Ecto neural progenitor cell (in vitro differentiated cells): ENCODE results near the gene SET.

Experiments used
- DNase-seq: peaks from one replicate; pipeline ENCODE4 v3.0.0-alpha.2; 2018; ENCODE audit warnings: low spot score

The SET gene

DNA sequence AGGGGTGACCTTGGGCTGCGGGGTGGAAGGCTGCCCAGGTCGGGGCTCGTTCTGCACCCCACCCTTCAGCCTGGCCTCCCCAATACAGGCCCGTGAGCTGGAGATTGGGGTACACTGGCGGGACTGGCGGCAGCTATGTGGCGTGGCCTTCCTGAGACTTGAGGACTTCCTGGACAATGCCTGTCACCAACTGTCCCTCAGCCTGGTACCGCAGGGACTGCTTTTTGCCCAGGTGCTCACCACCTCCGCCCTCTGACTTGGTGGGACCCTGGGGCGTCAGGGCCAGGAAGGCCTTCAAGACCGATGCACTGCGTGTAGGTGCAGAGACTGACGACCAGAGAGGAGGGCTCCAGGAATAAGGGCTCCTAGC lies 24.4 kb downstream of the SET start:
- DNase-seq: no peak

GRCh38 chr9:128713941-128714573 lies 25.0 kb downstream of the SET start:
- no peak for DNase-seq

DNA sequence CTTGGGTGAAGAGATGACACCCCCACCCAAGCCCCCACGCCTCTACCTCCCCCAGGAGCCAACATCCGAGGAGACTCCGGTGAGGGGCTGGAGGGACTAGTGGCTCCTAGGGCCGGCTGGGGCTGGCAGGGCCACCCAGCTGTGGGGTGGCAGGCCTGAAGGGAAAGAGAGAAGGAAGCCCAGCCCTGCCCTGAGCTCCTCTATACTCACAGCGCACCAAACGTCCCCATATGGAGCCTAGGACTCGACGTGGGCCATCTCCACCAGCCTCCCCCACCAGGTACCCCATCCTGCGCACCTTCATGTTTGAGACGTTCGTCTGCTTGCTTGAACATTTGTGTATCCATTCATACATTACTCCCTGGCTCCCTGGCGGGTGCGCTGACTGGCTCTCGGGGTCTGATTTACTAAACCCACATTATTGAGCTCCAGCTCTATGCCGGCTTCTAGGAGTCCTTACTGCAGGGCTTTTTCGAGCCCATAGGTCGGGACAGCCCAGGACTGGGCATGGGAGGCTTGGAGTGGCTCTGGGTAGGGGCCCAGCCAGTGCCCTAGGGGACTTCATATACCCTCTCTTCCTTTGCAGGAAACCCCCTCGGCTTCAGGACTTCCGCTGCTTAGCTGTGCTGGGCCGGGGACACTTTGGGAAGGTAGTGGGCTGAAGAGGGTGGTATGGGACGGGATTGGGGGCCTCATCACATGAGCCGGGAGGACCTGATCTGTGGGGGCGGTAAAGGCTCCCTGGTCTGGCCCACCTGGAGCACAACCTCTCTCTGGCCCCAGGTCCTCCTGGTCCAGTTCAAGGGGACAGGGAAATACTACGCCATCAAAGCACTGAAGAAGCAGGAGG lies 25.8 kb downstream of the SET start:
- no peak for DNase-seq

GRCh38 chr9:128715436-128715750 lies 26.4 kb downstream of the SET start:
- DNase-seq: no peak

DNA sequence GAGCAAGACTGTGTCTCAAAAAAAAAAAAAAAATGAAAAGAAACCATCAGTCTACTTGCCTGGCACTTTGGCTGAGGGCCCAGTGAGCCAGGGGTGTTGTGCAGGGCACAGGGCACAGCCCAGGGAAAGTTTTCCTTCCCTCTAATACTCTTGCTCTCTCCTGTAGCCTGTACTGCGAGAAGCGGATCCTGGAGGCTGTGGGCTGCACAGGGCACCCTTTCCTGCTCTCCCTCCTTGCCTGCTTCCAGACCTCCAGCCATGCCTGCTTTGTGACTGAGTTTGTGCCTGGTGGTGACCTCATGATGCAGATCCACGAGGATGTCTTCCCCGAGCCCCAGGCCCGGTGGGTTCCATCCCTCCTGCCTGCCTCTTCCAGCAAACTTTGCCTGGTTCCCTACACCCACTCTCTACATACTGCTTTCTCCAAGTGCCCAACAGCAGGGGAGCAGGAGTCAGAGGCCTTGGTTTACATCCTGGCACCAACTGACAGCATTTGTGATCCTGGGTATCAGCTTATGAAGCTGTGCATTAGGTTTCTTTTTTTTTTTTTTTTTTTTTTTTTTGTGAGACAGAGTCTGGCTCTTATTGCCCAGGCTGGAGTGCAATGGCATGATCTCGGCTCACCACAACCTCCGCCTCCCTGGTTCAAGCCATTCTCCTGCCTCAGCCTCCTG lies 27.7 kb downstream of the SET start:
- DNase-seq: no peak

GRCh38 chr9:128718047-128718446 lies 29.0 kb downstream of the SET start:
- DNase-seq: no peak

GRCh38 chr9:128718475-128718874 lies 29.5 kb downstream of the SET start:
- DNase-seq: no peak

DNA sequence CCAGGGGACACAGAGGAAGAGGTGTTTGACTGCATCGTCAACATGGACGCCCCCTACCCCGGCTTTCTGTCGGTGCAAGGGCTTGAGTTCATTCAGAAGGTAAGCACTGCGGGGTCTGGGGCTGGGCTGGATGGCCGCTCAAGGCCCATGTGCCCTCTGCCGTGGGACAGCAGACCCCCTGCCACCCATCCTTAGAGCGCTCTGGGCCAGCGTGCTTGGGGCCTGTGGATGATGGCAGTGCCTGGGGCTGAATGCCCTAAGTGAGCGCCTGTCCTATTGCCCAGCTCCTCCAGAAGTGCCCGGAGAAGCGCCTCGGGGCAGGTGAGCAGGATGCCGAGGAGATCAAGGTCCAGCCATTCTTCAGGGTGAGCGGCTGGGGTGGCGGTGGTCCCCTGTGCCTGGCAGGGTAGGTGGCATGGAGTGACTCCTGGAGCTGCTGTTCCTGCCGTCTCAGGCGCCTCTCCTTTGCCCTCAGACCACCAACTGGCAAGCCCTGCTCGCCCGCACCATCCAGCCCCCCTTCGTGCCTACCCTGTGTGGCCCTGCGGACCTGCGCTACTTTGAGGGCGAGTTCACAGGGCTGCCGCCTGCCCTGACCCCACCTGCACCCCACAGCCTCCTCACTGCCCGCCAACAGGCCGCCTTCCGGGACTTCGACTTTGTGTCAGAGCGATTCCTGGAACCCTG lies 31.0 kb downstream of the SET start:
- no peak for DNase-seq

DNA sequence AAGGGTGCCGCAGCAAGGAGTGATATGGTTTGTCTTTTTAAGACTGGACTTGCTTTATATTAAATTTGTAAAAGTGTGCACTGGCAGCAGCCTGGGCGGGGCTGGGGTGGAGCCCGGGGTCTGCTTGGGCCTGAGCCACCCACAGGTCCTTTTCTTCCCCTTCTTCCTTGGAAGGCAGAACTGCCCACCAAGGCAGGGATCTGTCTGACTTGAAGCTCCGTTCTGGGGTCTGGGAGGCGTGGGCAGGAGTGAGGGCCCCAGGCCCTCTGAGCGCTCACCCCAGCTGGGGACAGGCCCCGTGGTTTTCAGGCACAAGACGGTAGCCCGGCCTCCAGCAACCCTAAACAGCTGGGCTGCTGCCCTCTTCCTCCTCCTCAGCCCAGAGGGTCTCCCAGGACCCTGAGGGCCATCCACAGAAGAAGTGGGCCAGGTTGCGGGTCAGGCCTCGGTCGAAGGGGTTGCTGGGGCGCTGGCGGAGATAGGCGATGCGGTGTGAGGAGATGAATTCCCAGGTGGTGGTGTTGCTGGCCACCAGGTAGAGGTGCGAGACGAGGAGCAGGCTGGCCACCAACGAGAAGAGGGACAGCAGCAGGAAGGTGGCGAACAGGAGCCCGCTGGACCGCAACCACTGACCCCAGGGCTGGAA lies 31.9 kb downstream of the SET start:
- no peak for DNase-seq

DNA sequence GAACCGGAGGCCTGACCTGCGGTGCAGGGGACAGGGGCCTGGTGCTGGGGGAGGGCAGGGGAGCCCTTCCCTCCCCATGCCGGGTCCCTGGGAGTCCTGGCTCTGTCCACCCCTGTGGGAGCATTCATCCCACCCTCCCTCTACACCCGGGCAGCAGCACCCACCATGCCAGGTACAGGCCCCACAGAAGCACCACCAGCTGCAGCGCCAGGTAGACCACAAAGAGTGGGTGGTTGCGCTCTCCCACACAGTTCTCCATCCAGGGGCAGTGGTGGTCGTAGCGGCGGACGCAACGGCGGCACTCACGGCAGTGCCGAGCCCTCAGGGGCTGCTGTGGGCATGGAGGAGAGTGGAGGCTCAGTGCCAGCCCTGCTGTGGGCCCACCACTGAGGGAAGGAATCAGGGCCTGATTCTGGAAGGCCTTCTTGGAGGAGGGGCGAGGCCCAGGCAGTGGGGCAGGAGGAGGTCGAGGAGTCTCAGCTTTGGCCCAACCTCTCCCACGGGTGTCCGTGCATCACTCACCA lies 32.5 kb downstream of the SET start:
- no peak for DNase-seq

- DNase-seq: no peak
These were observed 33.6 kb downstream of the SET start for GRCh38 chr9:128722380-128723351.

DNA sequence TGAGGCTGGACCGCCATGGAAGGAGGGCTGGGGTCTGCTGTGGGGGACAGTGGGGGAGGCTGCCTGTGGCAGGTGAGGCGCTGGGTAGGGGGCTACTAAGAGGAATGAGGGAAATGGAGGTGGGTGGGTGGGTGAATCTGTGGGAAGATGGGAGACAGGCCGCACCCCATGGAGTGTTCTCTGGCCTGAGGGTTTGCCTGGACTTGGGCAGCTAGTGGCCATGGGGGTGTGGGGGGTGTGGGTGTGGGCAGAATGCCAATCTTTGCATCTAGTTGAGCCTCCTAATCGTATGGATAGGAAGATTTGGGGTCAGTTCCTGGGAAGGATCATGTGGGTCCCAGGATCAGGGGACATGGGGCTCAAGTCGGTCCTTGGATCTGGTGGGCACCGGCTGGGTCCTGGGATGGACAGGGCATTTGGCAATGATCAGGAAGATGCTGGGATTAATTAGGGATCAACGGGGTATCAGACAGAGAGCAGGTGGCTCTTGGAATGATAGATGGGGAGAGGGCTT lies 34.4 kb downstream of the SET start:
- no peak for DNase-seq

DNA sequence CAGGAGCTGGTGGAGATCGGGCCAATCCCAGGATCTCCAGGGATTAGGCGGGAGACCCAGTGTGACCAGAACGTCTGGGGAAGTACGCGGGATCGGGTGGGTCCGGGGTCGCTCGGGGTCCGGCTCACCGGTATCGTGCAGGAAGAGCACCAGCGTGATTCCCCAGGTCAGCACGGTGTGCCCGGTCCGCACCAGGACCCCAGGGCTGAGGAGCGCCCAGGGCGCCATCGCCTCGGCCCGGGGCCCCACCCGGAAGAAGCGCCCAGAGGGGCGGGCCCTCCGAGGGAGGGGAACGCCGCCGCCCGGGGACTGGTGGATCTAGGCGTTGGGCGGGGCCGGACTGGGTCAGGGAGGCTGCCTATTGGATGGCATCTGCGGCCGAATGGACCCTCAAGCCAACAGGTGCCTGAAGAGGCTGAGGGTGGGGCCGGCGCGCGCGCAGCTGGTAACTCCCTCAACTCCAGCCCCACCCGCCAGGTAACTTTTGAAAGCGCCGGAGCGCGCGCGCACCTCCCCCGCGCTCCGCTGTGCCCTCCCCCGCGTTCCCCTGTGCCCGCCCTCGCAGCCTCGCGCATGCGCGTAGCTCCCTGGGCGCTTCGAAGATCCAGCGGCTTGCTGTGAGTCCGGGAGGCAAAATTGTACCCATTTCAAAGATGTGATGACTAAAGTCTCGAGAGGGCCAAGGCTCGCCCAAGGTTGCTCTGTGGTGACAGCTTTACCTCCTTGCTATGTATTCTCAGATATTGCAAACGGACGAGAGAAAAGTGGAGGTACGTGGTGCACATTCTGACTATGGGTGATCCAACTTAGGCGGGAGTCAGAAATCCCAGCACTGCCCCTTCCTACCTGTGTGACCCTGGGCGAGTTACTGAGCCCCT lies 35.1 kb downstream of the SET start, which contains the start of gene ZDHHC12:
Gene ZDHHC12 (minus strand): TSS at position 262 of the 878 bp plus-strand sequence. CDS start 34 bp downstream, at position 228.
- peak; percentile 98 for DNase-seq

- peak; percentile 85 for DNase-seq
These were observed 35.8 kb downstream of the SET start for GRCh38 chr9:128724744-128725211.

GRCh38 chr9:128727640-128728248 lies 38.7 kb downstream of the SET start:
- DNase-seq: no peak

DNA sequence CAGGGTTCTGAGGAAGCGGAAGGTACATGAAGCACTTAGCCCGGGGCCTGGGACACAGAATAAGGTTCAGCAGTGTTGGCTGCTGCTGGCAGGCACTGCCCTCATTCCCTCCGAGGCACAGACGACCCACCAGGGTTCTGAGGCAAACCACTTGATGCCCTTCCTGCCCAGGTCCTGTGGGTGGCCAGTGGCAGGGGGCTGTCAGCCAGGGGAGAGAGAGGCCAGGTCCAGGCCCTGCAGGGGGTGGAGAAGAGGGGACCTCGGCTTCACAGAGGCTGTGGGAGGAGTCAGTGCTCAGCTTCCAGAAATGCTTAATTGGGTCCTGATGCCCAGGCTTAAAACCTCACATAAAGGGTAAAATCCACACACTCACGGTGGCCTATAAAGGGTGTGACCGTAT lies 39.3 kb downstream of the SET start:
- DNase-seq: no peak

GRCh38 chr9:128729302-128729701 lies 40.3 kb downstream of the SET start:
- DNase-seq: no peak

DNA sequence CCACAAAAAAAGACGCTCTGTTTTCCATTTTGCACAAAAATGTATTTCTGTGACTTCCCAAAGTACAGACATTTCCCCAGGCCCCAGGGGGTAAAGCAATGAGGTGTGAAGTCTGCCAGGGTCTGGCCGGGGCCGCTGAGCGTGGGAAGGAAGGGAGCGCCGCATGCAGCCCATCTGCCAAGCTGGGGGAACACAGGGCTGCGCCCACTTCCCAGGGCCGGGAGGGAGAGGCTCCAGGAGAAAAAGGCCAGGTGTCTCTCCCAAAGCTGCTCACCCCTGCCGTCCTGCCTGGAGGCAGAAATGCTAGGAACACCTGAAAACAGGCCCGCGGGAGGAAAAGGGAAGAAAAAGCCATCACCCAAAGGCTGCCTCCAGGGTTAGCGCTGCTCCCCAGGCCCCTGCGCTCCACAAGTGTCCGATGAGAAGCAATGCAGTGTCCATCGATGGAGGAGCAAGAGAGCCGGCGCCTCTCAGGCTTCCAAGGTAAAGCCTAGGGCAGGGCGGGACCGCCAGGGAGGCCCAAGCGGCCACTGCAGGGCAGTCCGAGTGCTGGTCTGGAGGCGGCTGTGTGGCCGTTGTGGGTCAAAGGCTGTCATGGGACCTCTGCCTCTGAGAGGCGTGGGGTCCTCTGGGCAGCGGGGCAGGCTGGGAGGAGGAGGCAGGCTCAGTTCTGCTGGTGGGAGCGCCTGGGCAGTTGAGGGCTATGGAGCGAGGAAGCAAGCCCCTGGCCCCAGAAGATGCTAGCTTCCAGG lies 40.9 kb downstream of the SET start:
- DNase-seq: no peak
